Measurements from ENCODE around the gene SEC31A.

DNA sequence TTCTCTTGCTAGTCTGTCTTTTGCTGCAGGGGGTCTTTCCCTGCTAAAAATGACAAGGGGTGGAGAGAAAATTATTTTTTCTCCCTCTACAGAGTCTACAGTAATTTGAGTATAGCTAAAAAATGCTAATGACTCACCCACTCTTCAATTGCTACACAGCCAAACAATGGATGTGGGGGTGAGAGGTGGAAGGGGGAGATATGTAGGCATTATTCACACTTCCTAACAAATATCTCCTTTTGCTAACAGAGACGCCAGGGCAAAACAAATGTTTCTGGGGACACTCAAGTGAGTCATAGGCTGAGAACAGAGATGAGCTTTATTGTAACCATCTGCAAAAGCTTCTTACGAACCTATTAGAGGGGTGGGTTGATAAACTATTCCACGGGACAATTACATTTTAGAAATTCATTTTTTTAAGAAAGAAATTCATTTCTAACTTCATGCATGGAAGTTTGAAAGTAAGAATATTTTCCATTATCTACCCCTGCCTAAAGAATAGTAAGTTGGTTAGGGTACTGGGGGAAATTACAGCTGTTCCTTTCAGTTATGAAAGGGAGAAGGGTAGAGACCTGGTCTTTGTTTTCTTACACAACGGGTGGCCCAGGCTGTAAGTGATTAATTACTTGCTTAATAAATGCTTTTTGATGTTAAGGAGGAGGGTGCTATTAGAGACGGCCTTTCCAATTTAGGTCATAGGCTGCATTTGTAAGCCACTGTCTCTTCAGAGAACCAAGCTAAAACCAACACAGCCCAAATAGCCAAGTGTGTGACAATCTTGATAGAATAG, 105.1 kb downstream of the SEC31A start:
- TF ChIP-seq, protein P1, sequence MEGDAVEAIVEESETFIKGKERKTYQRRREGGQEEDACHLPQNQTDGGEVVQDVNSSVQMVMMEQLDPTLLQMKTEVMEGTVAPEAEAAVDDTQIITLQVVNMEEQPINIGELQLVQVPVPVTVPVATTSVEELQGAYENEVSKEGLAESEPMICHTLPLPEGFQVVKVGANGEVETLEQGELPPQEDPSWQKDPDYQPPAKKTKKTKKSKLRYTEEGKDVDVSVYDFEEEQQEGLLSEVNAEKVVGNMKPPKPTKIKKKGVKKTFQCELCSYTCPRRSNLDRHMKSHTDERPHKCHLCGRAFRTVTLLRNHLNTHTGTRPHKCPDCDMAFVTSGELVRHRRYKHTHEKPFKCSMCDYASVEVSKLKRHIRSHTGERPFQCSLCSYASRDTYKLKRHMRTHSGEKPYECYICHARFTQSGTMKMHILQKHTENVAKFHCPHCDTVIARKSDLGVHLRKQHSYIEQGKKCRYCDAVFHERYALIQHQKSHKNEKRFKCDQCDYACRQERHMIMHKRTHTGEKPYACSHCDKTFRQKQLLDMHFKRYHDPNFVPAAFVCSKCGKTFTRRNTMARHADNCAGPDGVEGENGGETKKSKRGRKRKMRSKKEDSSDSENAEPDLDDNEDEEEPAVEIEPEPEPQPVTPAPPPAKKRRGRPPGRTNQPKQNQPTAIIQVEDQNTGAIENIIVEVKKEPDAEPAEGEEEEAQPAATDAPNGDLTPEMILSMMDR (IDR thresholded peaks at IDR 0.05), result no peak
- TF ChIP-seq POLR2A (IDR thresholded peaks at IDR 0.05), result no peak
- TF ChIP-seq EP300 (IDR thresholded peaks at IDR 0.05), result no peak
- TF ChIP-seq POLR2AphosphoS5 (IDR thresholded peaks at IDR 0.05), result no peak
